NB4 (cell line): ENCODE data around the gene UBE3A.
"Not testable (repeated sequence)": the region's sequence is repeated elsewhere in the genome, so short reads cannot be mapped to it uniquely, and the experiment has no call there.

Experiments used
- DNase-seq: peaks from one replicate; pipeline ENCODE4 v3.0.0; 2010; ENCODE audit warnings: low read depth
- H3K4me3 ChIP-seq: one replicate; pipeline ENCODE4 v1.5.1; 2011; ENCODE audit warnings: mild to moderate bottlenecking, low read depth, low read length, moderate library complexity
- MYC ChIP-seq: IDR thresholded peaks from 2 replicates; pipeline ENCODE4 v1.6.1; 2011; ENCODE audit warnings: low read depth, low read length
- POLR2A ChIP-seq: IDR thresholded peaks from 2 replicates; pipeline ENCODE4 v1.6.1; 2011; ENCODE audit warnings: mild to moderate bottlenecking; ENCODE audit not compliant: insufficient read length; ENCODE audit errors: extremely low read depth
- TF ChIP-seq, protein P1 (sequence below): IDR thresholded peaks from one replicate; pipeline ENCODE4 v1.5.1; 2012; ENCODE audit warnings: low read depth, low read length
- TF ChIP-seq, protein P2 (sequence below): IDR thresholded peaks from 2 replicates; pipeline ENCODE4 v1.6.1; 2011; ENCODE audit warnings: low read depth, low read length

The UBE3A gene

DNA sequence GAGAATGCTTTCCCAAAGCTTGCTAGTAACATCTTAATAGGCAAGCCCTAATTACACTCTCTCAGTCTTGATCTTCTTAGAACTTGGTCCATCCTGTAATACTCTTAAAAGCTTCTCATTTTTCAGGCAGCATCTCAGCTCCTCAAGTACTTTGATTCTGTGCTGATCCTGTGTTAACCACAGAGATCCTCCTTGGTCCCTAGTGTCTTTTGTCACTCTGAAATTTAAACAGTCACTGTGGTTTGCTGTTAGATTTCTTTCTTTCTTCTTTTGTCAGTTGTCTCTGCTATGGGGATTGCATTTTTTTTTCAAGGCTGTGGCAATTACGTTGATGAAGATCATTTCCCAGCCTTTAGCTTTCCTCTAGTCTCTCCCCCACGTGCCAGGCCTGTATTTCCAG, 26.0 kb upstream of the UBE3A start:
- H3K4me3 ChIP-seq: no peak overlapping the region
- no peak for TF ChIP-seq MYC
- TF ChIP-seq POLR2A: no peak
- TF ChIP-seq, protein P1, sequence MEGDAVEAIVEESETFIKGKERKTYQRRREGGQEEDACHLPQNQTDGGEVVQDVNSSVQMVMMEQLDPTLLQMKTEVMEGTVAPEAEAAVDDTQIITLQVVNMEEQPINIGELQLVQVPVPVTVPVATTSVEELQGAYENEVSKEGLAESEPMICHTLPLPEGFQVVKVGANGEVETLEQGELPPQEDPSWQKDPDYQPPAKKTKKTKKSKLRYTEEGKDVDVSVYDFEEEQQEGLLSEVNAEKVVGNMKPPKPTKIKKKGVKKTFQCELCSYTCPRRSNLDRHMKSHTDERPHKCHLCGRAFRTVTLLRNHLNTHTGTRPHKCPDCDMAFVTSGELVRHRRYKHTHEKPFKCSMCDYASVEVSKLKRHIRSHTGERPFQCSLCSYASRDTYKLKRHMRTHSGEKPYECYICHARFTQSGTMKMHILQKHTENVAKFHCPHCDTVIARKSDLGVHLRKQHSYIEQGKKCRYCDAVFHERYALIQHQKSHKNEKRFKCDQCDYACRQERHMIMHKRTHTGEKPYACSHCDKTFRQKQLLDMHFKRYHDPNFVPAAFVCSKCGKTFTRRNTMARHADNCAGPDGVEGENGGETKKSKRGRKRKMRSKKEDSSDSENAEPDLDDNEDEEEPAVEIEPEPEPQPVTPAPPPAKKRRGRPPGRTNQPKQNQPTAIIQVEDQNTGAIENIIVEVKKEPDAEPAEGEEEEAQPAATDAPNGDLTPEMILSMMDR: no peak
- TF ChIP-seq, protein P2, sequence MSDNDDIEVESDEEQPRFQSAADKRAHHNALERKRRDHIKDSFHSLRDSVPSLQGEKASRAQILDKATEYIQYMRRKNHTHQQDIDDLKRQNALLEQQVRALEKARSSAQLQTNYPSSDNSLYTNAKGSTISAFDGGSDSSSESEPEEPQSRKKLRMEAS: no peak
- DNase-seq: no peak

DNA sequence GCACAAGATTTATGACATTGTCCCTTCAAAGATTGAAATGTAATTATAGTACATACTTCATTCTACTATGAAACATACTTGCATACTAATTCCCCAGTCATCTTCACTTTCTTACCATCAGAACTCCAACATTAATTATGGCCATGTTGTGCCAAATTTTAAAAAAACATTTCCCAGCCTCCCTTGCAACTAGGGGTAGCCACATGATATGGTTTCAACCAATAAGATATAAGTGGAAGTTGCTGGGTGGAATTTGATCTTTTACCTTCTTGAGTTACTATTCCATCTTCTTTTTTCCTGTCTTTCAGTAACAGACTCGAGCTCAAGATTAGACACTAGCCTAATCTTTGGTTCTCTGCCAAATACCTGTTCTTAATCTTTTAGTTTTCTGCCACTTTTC, 25.6 kb upstream of the UBE3A start:
- DNase-seq: no peak

GRCh38 chr15:25456196-25456595, 17.4 kb upstream of the UBE3A start:
- H3K4me3 ChIP-seq: no peak overlapping the region
- TF ChIP-seq, protein P1: no peak
- TF ChIP-seq, protein P2: no peak
- TF ChIP-seq MYC (no peak), POLR2A (no peak)

More for the DNA sequence above, 25.6 kb upstream of the UBE3A start:
- TF ChIP-seq, protein P1: no peak
- no peak for TF ChIP-seq POLR2A
- TF ChIP-seq, protein P2: no peak
- no peak for TF ChIP-seq MYC
- no peak overlapping the region for H3K4me3 ChIP-seq

DNA sequence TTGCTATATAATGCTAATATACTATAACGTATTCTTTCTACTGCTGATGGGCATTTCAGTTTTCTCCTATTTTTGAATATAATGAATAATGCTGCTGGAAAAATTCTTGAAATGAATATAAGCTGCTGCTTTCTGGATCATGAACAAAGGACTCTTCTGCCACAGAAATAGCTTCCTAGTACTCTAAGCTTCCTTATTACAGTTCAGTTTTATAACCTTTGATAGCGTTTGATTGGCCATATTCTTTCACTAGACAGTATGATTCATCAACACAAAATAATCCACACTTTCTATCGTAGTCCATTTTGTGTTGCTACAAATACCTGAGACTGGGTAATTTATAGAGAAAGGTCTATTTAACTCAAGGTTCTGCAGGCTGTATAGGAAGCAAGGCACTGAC, 16.4 kb upstream of the UBE3A start:
- TF ChIP-seq, protein P2: no peak
- TF ChIP-seq MYC (no peak), POLR2A (no peak)
- TF ChIP-seq, protein P1: no peak
- DNase-seq: no peak

More at GRCh38 chr15:25456196-25456595, 17.4 kb upstream of the UBE3A start:
- DNase-seq: no peak

GRCh38 chr15:25454771-25455170, 15.9 kb upstream of the UBE3A start:
- DNase-seq: no peak
- TF ChIP-seq POLR2A (no peak), MYC (no peak)
- TF ChIP-seq, protein P2: no peak
- TF ChIP-seq, protein P1: no peak

More for the DNA sequence above, 16.4 kb upstream of the UBE3A start:
- H3K4me3 ChIP-seq: no peak overlapping the region

DNA sequence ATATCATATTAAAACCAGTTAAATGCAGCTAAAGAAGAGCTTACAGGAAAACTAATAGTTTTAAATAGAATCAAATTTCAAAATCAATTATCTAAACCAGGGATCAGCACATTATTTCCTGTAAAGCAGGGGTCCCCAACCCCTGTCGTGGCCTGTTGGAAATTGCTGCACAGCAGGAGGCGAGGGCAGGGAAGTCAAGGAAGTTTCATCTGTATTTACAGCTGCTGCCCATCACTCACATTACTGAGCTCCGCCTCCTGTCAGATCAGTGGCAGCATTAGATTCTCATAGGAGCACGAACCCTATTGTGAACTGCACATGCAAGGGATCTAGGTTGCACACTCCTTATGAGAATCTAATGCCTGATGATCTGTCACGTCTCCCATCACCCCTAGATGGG, 14.4 kb upstream of the UBE3A start:
- H3K4me3 ChIP-seq, DNase-seq: not testable (repeated sequence)

More at GRCh38 chr15:25454771-25455170, 15.9 kb upstream of the UBE3A start:
- H3K4me3 ChIP-seq: no peak overlapping the region

GRCh38 chr15:25451501-25451900, 12.7 kb upstream of the UBE3A start:
- TF ChIP-seq, protein P2: no peak
- TF ChIP-seq, protein P1: no peak
- TF ChIP-seq POLR2A (no peak), MYC (no peak)
- no peak overlapping the region for H3K4me3 ChIP-seq
- no peak for DNase-seq
